GM12878 (cell line): Measurements from ENCODE around the gene NANOG. TPM values are rescaled to one million over a fixed set of nuclear protein-coding genes. Genes with fewer than 3 reads are reported as not detected.
"Not testable (repeated sequence)": the region's sequence is repeated elsewhere in the genome, so short reads cannot be mapped to it uniquely, and the experiment has no call there.

ENCODE experiments used
- ATAC-seq: fragments of 200-7000 bp; cut with Tn5 transposase; 3 replicates; pipeline ENCODE4 v1.9.1; 2020; ENCODE audit warnings: mild to moderate bottlenecking, moderate library complexity
- BruUV-seq: library from RNA; stranded (reverse); fragments of 400-500 nt; replicated peaks from 2 replicates; lab custom pipeline; 2021; lab: Mats Ljungman, UMichigan
- CTCF ChIA-PET: fragments of 300-600 bp; sonication (Branson Sonifier 250); formaldehyde crosslinking; extraction: SDS; loops from one replicate; lab custom pipeline; 2021; ENCODE audit warnings: inconsistent platforms; lab: Yijun Ruan, JAX
- POLR2A ChIA-PET: fragments of 350-600 bp; formaldehyde crosslinking; extraction: SDS; loops from one replicate; lab custom pipeline; 2021; ENCODE audit warnings: inconsistent platforms; lab: Charles Lee
- RAD21 ChIA-PET: fragments of 300-600 bp; sonication (Branson Sonifier 250); formaldehyde crosslinking; loops from one replicate; lab custom pipeline; 2023; ENCODE audit warnings: antibody characterized with exemption; ENCODE audit not compliant: unreplicated experiment; lab: Charles Lee
- SMC1A ChIA-PET: fragments of 300-600 bp; sonication (Branson Sonifier 250); formaldehyde crosslinking; loops from one replicate; lab custom pipeline; 2023; ENCODE audit not compliant: unreplicated experiment, uncharacterized antibody; lab: Charles Lee
- DNase-seq: peaks from one replicate; pipeline ENCODE4 v3.0.0-alpha.2; 2011; ENCODE audit warnings: low read depth, low spot score
- FAIRE-seq: peaks from 3 replicates; lab custom pipeline; 2011; peaks lifted over from hg19 to GRCh38; lab: Jason Lieb, UNC
- H2AFZ ChIP-seq: 2 replicates; pipeline ENCODE4 v1.6.0; 2011; ENCODE audit warnings: low read depth, low read length, control low read depth; ENCODE audit not compliant: control insufficient read depth
- H3K27ac ChIP-seq: 2 replicates; pipeline ENCODE4 v1.5.1; 2011; ENCODE audit warnings: control low read depth; ENCODE audit not compliant: control insufficient read depth, insufficient read depth
- H3K27me3 ChIP-seq, 2 experiments: replicated peaks in 1 of 2; 2 replicates each; pipeline versions ENCODE4 v1.6.0 to v1.6.1; 2011; ENCODE audit warnings: low read length in 1 of 2; ENCODE audit not compliant: control insufficient read depth in 2 of 2, insufficient read depth in 2 of 2
- H3K36me3 ChIP-seq, 2 experiments: 2 replicates each; pipeline ENCODE4 v1.5.1; 2011; ENCODE audit warnings: low read length in 1 of 2; ENCODE audit not compliant: control insufficient read depth in 2 of 2, insufficient read depth in 2 of 2
- H3K4me1 ChIP-seq: 2 replicates; pipeline ENCODE4 v1.6.1; 2011; ENCODE audit warnings: mild to moderate bottlenecking, low read length, moderate library complexity, mixed read lengths; ENCODE audit not compliant: control insufficient read depth, insufficient read depth
- H3K4me2 ChIP-seq: 2 replicates; pipeline ENCODE4 v1.6.0; 2011; ENCODE audit warnings: control low read depth; ENCODE audit not compliant: control insufficient read depth, insufficient read depth
- H3K4me3 ChIP-seq: fragments of 200-600 bp; sonication (generic); 2 replicates; pipeline ENCODE4 v1.5.1; 2016
- H3K79me2 ChIP-seq: 2 replicates; pipeline ENCODE4 v1.6.0; 2011; ENCODE audit warnings: low read length; ENCODE audit not compliant: control insufficient read depth, insufficient read depth
- H3K9ac ChIP-seq: 2 replicates; pipeline ENCODE4 v1.8.0; 2011; ENCODE audit warnings: low read length, control low read depth, mixed read lengths; ENCODE audit not compliant: control insufficient read depth, insufficient read depth
- H3K9me3 ChIP-seq: replicated peaks from 3 replicates; pipeline ENCODE4 v1.5.1; 2011; ENCODE audit warnings: mild to moderate bottlenecking, low read length; ENCODE audit not compliant: control insufficient read depth, insufficient read depth
- H4K20me1 ChIP-seq: 2 replicates; pipeline ENCODE4 v1.6.0; 2011; ENCODE audit not compliant: control insufficient read depth, insufficient read depth
- NBN ChIP-seq: fragments of 450-650 bp; IDR thresholded peaks from 2 replicates; pipeline ENCODE4 v1.6.1; 2016
- TCF3 ChIP-seq: IDR thresholded peaks from 2 replicates; pipeline ENCODE4 v1.6.1; 2012; ENCODE audit warnings: low read depth, mild to moderate bottlenecking, low read length, borderline replicate concordance; ENCODE audit not compliant: insufficient read depth
- WGBS: methylation state at CpG from one replicate; pipeline ENCODE4 v1.1.6; 2016; ENCODE audit warnings: low lambda C conversion rate; ENCODE audit not compliant: insufficient replicate concordance, insufficient coverage; ENCODE audit errors: missing lambda C conversion rate; 5-methylcytosine and 5-hydroxymethylcytosine counted together
- in situ Hi-C: fragments of 300-500 bp; cut with MboI; formaldehyde crosslinking; loops from 9 replicates; pipeline ENCODE4 v1.14.3; 2018; ENCODE audit warnings: mixed read lengths
- intact Hi-C: fragments of 100-400 bp; cut with micrococcal nuclease; formaldehyde crosslinking; loops from one replicate; pipeline ENCODE4 v1.14.2; 2022; ENCODE audit not compliant: unreplicated experiment
- polyA plus RNA-seq, 11 experiments: library from polyadenylated mRNA; depleted of rRNA in 4 of 11; unstranded in 6 of 11; stranded (reverse) in 5 of 11; fragments of >200 nt; fragmentation: Nextera tagmentation in 4 of 11; fragmentation: Illumina TruSeq in 1 of 11; extraction: Ambion mirVana in 4 of 11; extraction: Trizol in 1 of 11; gene quantifications; 1 replicate in 1 of 11; 2 replicates in 10 of 11; pipeline versions ENCODE4 v1.2.1 to v1.2.3, GENCODE V29; 2011 to 2016; ENCODE audit warnings: inconsistent platforms in 2 of 11, missing spikeins in 2 of 11, low read depth in 1 of 11
- total RNA-seq, 4 experiments: library from RNA; depleted of rRNA in 3 of 4; stranded (reverse); fragments of >200 nt in 3 of 4; fragmentation: Illumina TruSeq in 1 of 4; extraction: Trizol in 1 of 4; gene quantifications; 2 replicates each; pipeline versions ENCODE4 v1.2.1 to v1.2.3, GENCODE V29; 2013 to 2021
- TF ChIP-seq, protein P1 (sequence below): IDR thresholded peaks from 2 replicates; pipeline ENCODE4 v1.6.1; 2012; ENCODE audit warnings: low read length, inconsistent platforms

Gene NANOG
- total and polyA plus RNA-seq, 10 of the 15 experiments (the other 5 are each of a cell fraction or from before 2014, with no cell fraction given), result 0.51 TPM; not detected in 9

DNA sequence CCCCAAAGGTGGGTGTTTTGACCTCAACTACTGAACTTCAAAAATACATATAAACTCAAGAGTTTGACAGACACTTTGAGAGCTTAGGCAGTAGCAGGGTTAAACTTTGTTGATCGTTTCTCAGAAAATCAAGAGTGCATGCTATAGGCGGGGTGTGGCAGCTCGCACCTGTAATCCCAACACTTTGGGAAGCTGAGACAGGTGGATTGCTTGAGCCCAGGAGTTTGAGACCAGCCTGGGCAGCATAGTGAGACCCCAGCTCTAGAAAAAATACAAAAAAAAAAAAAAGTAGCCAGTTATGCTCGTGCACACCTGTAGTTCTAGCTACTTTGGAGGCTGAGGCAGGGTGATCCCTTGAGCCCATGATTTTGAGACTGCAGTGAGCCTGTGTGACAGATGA lies 12.3 kb downstream of the NANOG start:
- no peak overlapping the region for H3K27ac ChIP-seq
- H3K79me2 ChIP-seq, result no peaks in the 10 kb centered on the region
- H3K9ac ChIP-seq, result no peak overlapping the region
- ChIA-PET CTCF (interaction anchor here (1.1 to 1.7 kb wide), 3 partner anchors 8 to 159 kb away, joined by 3 to 4 read pairs (median 4); no protein-coding TSS in a partner anchor), RAD21 (no interaction called here), SMC1A (no interaction called here), POLR2A (interaction anchor here (0.6 kb wide), 1 partner anchor 103 kb away, joined by 3 read pairs; no protein-coding TSS in a partner anchor)
- no peaks in the 10 kb centered on the region for H3K4me1 ChIP-seq
- H3K27me3 ChIP-seq, result no peaks in the 10 kb centered on the region
- no TSS peak for BruUV-seq
- no peaks in the 10 kb centered on the region for H3K9me3 ChIP-seq
- WGBS, result 57% methylated on average over 4 of the region's 4 CpGs
- H4K20me1 ChIP-seq, result no peaks in the 10 kb centered on the region
- ATAC-seq, result no peak
- H3K4me2 ChIP-seq, result no peak overlapping the region
- FAIRE-seq, result no peak
- no peak for TF ChIP-seq NBN
- TF ChIP-seq TCF3, result no peak
- TF ChIP-seq, protein P1, sequence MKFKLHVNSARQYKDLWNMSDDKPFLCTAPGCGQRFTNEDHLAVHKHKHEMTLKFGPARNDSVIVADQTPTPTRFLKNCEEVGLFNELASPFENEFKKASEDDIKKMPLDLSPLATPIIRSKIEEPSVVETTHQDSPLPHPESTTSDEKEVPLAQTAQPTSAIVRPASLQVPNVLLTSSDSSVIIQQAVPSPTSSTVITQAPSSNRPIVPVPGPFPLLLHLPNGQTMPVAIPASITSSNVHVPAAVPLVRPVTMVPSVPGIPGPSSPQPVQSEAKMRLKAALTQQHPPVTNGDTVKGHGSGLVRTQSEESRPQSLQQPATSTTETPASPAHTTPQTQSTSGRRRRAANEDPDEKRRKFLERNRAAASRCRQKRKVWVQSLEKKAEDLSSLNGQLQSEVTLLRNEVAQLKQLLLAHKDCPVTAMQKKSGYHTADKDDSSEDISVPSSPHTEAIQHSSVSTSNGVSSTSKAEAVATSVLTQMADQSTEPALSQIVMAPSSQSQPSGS, result no peak
- in situ Hi-C loops (no loop called here), intact Hi-C loops (loop anchor here (10.0 kb wide), 1 partner anchor 157 kb away; no protein-coding TSS in a partner anchor)
- DNase-seq, result no peak
- H2AFZ ChIP-seq, result no peak overlapping the region
- H3K36me3 ChIP-seq, result no peaks in the 10 kb centered on the region
- H3K4me3 ChIP-seq, result no peak overlapping the region

DNA sequence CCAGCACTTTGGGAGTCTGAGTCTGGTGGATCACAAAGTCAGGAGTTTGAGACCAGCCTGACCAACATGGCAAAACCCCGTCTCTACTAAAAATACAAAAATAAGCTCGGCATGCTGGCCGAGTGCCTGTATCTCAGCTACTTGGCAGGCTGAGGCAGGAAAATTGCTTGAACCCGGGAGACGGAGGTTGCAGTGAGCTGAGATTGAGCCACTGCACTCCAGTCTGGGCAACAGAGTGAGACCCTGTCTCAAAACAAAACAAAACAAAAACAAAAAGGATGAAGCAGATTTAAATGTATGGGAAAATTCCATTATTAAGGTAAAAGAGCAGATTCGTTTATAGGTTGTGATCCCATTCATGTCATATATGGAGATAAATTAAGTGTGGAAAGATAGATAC lies 17.1 kb downstream of the NANOG start:
- H4K20me1 ChIP-seq, H3K79me2 ChIP-seq, BruUV-seq, FAIRE-seq, POLR2A ChIA-PET, H3K27me3 ChIP-seq, H3K4me2 ChIP-seq, DNase-seq, H3K4me1 ChIP-seq, H3K4me3 ChIP-seq, ATAC-seq, H3K9ac ChIP-seq, H3K27ac ChIP-seq, H2AFZ ChIP-seq, H3K36me3 ChIP-seq, RAD21 ChIA-PET, SMC1A ChIA-PET, H3K9me3 ChIP-seq: not testable (repeated sequence)
- WGBS, result 29% methylated on average over 6 of the region's 6 CpGs
- in situ Hi-C loops (loop anchor here (5.0 kb wide), 1 partner anchor 129 kb away; no protein-coding TSS in a partner anchor), intact Hi-C loops (loop anchor here (5.0 to 10.0 kb wide), 2 partner anchors 89 to 162 kb away; no protein-coding TSS in a partner anchor)
- CTCF ChIA-PET, result interaction anchor here (0.5 to 5.0 kb wide), 13 partner anchors 8 to 547 kb away, joined by 3 to 27 read pairs (median 4); no protein-coding TSS in a partner anchor
